ENCODE measurements around the gene YTHDC2.

GRCh38 chr5:113502073-113502472, 11.4 kb upstream of the YTHDC2 start:
- TF ChIP-seq CTCF (IDR thresholded peaks at IDR 0.05; ENCODE audit: low read depth, low read length, missing input control) (no peak), TAF1 (conservative IDR thresholded peaks at IDR 0.05) (no peak), RAD21 (IDR thresholded peaks at IDR 0.05) (no peak), MAX (IDR thresholded peaks at IDR 0.05) (no peak), EGR1 (IDR thresholded peaks at IDR 0.05; ENCODE audit: low read depth in 2 of 2) (no peak), JUND (IDR thresholded peaks at IDR 0.05) (no peak)
